KG1 (cell line): ENCODE measurements around the gene CKAP2L.
"Not testable (repeated sequence)": the region's sequence is repeated elsewhere in the genome, so short reads cannot be mapped to it uniquely, and the experiment has no call there.

Experiments used
- DNase-seq: peaks from one replicate; lab custom pipeline; 2025; lab: John Stamatoyannopoulos, UW

Gene CKAP2L

GRCh38 chr2:112725545-112726457, 38.6 kb downstream of the CKAP2L start:
- DNase-seq, result no peak

- DNase-seq, result peak; percentile 33
These were observed 39.6 kb downstream of the CKAP2L start for GRCh38 chr2:112724591-112725525.

GRCh38 chr2:112723995-112724394, 40.4 kb downstream of the CKAP2L start:
- no peak for DNase-seq

DNA sequence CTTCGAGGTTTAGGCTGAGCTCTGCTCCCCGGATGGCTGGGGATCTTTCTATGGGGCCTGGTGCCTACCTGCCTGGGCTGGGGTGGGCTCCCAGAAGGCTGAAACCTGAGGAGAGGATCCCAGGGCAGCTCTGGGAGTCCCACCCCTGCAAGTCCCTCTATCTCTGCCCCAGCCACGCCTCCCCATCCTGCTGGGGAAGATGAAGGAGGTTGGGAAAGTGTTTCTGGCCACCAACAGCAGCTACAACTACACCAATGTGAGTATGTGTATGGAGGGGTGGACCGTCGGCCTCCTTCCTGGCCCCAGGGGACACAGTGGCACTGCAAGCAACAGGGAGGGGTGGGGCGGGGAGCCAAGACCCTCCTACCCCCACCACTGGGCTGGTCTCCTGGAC, 40.9 kb downstream of the CKAP2L start:
- DNase-seq, result no peak

GRCh38 chr2:112722816-112723546, 41.4 kb downstream of the CKAP2L start:
- DNase-seq, result no peak

GRCh38 chr2:112721819-112722522, 42.4 kb downstream of the CKAP2L start:
- no peak for DNase-seq

- no peak for DNase-seq
These were observed 43.6 kb downstream of the CKAP2L start, which contains the start of gene NT5DC4 for GRCh38 chr2:112720785-112721184. Gene NT5DC4 (plus strand): TSS chr2:112721020. CDS start chr2:112721080, 60 bp downstream.

DNA sequence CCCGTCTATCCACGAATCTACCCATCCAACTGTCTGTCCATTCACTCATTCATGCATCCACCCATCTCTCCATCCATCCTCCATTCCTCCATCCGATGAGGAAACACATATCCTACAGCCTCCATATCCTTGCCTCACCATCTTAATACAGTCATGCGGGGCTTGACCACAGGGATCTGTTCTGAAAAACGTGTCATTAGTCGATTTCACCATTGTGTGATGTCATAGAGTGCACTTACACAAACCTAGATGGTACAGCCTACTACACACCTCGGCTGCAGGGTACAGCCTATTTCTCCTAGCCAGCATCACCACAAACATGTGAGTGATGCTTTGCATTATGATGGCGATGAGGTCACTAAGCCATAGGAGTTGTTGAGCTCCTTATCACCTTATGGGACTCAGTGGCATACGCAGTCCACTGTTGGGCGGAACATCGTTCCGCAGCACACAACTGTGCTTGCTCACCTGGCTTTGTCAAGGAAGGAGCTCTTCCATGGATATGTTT, 45.5 kb downstream of the CKAP2L start:
- DNase-seq, result no peak

DNA sequence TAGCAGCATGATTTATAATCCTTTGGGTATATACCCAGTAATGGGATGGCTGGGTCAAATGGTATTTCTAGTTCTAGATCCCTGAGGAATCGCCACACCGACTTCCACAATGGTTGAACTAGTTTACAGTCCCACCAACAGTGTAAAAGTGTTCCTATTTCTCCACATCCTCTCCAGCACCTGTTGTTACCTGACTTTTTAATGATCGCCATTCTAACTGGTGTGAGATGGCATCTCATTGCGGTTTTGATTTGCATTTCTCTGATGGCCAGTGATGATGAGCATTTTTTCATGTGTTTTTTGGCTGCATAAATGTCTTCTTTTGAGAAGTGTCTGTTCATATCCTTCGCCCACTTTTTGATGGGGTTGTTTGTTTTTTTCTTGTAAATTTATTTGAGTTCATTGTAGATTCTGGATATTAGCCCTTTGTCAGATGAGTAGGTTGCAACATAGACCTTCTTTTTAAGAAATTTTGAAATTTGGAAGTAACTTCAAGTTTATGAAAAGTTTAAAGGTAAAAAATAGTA, 47.5 kb downstream of the CKAP2L start:
- not testable (repeated sequence) for DNase-seq

DNA sequence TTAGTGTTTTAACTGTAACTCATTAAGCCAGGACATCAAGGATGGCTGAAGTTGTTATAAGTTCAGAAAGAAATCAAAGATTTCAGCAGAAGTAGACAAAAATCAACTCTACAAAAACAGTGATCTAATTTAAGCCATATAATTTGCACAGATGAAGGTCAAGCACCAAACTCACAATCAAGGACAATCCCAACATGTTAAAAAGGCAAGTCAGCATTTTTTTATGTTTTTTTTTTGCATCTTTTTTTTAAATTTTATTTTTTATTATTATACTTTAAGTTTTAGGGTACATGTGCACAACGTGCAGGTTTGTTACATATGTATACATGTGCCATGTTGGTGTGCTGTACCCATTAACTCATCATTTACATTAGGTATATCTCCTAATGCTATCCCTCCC, 48.3 kb downstream of the CKAP2L start:
- DNase-seq, result not testable (repeated sequence)

- no peak for DNase-seq
These were observed 49.4 kb downstream of the CKAP2L start for GRCh38 chr2:112714836-112715631.

- no peak for DNase-seq
These were observed 50.1 kb downstream of the CKAP2L start for GRCh38 chr2:112714331-112714730.

DNA sequence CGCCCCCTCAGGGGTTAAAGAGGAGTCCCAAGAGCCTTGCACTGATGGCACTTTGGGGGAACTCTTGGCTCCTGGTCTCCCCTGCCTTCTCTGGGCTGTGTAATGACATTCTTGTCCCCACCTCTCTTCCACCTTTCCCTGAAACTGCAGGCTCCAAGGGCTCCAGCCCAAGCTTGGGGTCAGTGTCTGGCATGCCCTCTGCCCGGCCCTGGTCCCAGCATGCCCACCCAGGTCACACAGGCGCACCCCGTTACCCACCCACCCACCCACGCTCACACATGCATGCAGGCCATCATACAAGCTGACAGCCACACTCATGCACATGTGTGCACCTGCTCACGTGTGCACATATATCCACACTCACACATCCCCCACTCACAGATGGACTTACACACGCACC, 50.5 kb downstream of the CKAP2L start:
- DNase-seq, result no peak

GRCh38 chr2:112713585-112713925, 50.9 kb downstream of the CKAP2L start:
- no peak for DNase-seq

DNA sequence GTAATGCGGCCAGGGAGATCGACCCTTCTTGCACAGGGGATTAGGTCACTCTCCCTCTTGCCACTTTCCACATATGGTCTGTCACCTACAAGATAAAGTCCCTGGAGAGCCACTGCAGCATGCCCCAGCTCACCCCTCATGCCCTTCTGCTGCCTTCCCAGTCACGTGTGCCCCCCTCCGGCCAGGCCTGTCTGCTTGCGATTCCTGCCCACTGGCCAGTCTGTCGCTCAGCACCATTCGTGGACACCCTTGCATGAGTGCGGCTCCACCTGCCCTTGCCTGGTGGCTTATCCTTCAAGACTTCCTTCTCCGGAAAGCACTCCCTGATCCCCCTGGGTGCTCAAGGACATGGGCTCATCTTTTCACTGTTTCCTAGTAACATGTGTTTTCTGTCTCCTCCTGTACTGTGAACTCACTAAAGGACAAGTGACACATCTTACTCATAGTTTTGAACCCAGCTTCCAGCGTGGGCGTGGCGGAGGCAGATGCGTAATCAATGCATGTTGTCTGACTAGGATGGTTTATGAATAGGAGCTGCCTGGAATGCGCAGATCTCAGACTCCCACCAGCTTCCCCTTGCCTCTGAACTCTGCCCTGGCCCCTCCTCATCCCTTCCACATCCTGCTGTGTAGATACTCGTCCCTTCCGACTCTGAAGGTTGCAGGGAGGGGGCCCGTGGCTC, 51.4 kb downstream of the CKAP2L start:
- no peak for DNase-seq

DNA sequence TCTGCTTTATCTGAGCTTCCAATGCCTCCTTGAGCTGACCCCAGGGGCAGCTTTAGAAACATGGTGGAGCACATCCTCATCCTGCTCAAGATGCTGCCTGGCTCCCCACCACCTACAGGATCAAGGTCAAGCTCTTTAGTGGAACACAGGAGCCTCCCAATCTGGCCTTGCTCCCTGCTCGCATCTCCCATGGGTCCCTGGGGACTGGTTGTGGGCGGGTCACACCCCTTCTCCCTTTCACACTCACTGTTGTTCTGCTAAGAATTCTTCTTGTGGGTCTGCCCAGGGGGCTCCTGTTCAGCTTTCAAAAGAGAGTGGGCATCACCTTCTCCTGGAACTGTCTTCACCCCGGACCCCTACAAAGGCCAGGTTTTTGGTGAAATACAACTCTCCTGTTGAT, 51.9 kb downstream of the CKAP2L start:
- DNase-seq, result no peak

GRCh38 chr2:112710956-112711750, 53.3 kb downstream of the CKAP2L start:
- no peak for DNase-seq

GRCh38 chr2:112709703-112710102, 54.7 kb downstream of the CKAP2L start:
- no peak for DNase-seq

- no peak for DNase-seq
These were observed 55.4 kb downstream of the CKAP2L start for GRCh38 chr2:112708968-112709367.
